Head of caudate nucleus (tissue), 42 donors: ENCODE data around the gene PPFIBP2.

Experiments
- DNase-seq, 42 donors: peaks; one replicate each; pipeline versions ENCODE4 v3.0.0 to v3.0.0-alpha.2; 2020 to 2021; ENCODE audit warnings: mixed read lengths in 7 of 42
- intact Hi-C: fragments of 100-400 bp; cut with DNase I; formaldehyde crosslinking; loops from one replicate; pipeline ENCODE4 v1.15.0; 2022

PPFIBP2 gene

GRCh38 chr11:7690648-7691047, 176.8 kb downstream of the PPFIBP2 start:
- intact Hi-C loops = loop anchor here (10.0 kb wide), 1 partner anchor 596 kb away; no protein-coding TSS in a partner anchor

GRCh38 chr11:7691759-7692350, 178.1 kb downstream of the PPFIBP2 start:
- intact Hi-C loops = loop anchor here (10.0 kb wide), 1 partner anchor 597 kb away; no protein-coding TSS in a partner anchor
- DNase-seq = no peak

More at GRCh38 chr11:7690648-7691047, 176.8 kb downstream of the PPFIBP2 start:
- no peak for DNase-seq

- intact Hi-C loops = loop anchor here (10.0 kb wide), 1 partner anchor 598 kb away; no protein-coding TSS in a partner anchor
- no peak for DNase-seq
Measured at GRCh38 chr11:7692426-7692825, 178.6 kb downstream of the PPFIBP2 start.

GRCh38 chr11:7694235-7694634, 180.4 kb downstream of the PPFIBP2 start:
- no peak for DNase-seq
- intact Hi-C loops = loop anchor here (10.0 kb wide), 1 partner anchor 599 kb away; no protein-coding TSS in a partner anchor

- intact Hi-C loops = loop anchor here (10.0 kb wide), 1 partner anchor 602 kb away; no protein-coding TSS in a partner anchor
- DNase-seq = no peak
Measured at GRCh38 chr11:7696424-7696823, 182.6 kb downstream of the PPFIBP2 start.
